GM18505 (cell line): Measurements from ENCODE around the gene RPL11.
"Not testable (repeated sequence)": the region's sequence is repeated elsewhere in the genome, so short reads cannot be mapped to it uniquely, and the experiment has no call there.

ENCODE experiments used
- ATAC-seq: cut with Tn5 transposase; IDR thresholded peaks from one replicate; pipeline ENCODE4 v1.9.1; 2021; ENCODE audit not compliant: unreplicated experiment
- POLR2A ChIP-seq: IDR thresholded peaks from 4 replicates; pipeline ENCODE4 v1.6.1; 2011; ENCODE audit warnings: borderline replicate concordance; ENCODE audit not compliant: insufficient read depth, insufficient read length; ENCODE audit errors: extremely low read depth

The RPL11 gene

GRCh38 chr1:23664837-23665795, 26.5 kb upstream of the RPL11 start:
- TF ChIP-seq POLR2A: no peak

GRCh38 chr1:23667411-23667810, 24.2 kb upstream of the RPL11 start:
- ATAC-seq: no peak
- no peak for TF ChIP-seq POLR2A

More at GRCh38 chr1:23664837-23665795, 26.5 kb upstream of the RPL11 start:
- no peak for ATAC-seq

- TF ChIP-seq POLR2A: no peak
- ATAC-seq: no peak
Observed at GRCh38 chr1:23670709-23671108, 20.9 kb upstream of the RPL11 start.

GRCh38 chr1:23673086-23673813, 18.4 kb upstream of the RPL11 start:
- no peak for TF ChIP-seq POLR2A
- no peak for ATAC-seq

- ATAC-seq: no peak
- TF ChIP-seq POLR2A: no peak
Observed at GRCh38 chr1:23679815-23680214, 11.8 kb upstream of the RPL11 start.

- no peak for ATAC-seq
- TF ChIP-seq POLR2A: no peak
Observed at GRCh38 chr1:23682946-23683345, 8.7 kb upstream of the RPL11 start.

- ATAC-seq: no peak
- TF ChIP-seq POLR2A: no peak
Observed at GRCh38 chr1:23684415-23684814, 7.2 kb upstream of the RPL11 start.

- not testable (repeated sequence) for ATAC-seq
Observed at GRCh38 chr1:23685197-23685596, 6.4 kb upstream of the RPL11 start.

GRCh38 chr1:23687680-23688079, 3.9 kb upstream of the RPL11 start:
- not testable (repeated sequence) for ATAC-seq

- ATAC-seq: not testable (repeated sequence)
Observed at GRCh38 chr1:23688281-23688680, 3.3 kb upstream of the RPL11 start.

GRCh38 chr1:23692308-23692871, 784 bp downstream of the RPL11 start:
- no peak for ATAC-seq

GRCh38 chr1:23693599-23693998, 2.0 kb downstream of the RPL11 start:
- no peak for ATAC-seq
- TF ChIP-seq POLR2A: no peak

More at GRCh38 chr1:23692308-23692871, 784 bp downstream of the RPL11 start:
- TF ChIP-seq POLR2A: no peak

- ATAC-seq: no peak
- no peak for TF ChIP-seq POLR2A
Observed at GRCh38 chr1:23694371-23694770, 2.8 kb downstream of the RPL11 start.

GRCh38 chr1:23695667-23696066, 4.1 kb downstream of the RPL11 start:
- no peak for ATAC-seq
- no peak for TF ChIP-seq POLR2A

GRCh38 chr1:23696335-23696989, 4.9 kb downstream of the RPL11 start:
- no peak for TF ChIP-seq POLR2A
- no peak for ATAC-seq
